ENCODE measurements around the gene DGCR2.
A peak's percentile ranks its signal among the peaks of the same experiment; 100 is the strongest.
"Not testable (repeated sequence)": the region's sequence is repeated elsewhere in the genome, so short reads cannot be mapped to it uniquely, and the experiment has no call there.

The DGCR2 gene

DNA sequence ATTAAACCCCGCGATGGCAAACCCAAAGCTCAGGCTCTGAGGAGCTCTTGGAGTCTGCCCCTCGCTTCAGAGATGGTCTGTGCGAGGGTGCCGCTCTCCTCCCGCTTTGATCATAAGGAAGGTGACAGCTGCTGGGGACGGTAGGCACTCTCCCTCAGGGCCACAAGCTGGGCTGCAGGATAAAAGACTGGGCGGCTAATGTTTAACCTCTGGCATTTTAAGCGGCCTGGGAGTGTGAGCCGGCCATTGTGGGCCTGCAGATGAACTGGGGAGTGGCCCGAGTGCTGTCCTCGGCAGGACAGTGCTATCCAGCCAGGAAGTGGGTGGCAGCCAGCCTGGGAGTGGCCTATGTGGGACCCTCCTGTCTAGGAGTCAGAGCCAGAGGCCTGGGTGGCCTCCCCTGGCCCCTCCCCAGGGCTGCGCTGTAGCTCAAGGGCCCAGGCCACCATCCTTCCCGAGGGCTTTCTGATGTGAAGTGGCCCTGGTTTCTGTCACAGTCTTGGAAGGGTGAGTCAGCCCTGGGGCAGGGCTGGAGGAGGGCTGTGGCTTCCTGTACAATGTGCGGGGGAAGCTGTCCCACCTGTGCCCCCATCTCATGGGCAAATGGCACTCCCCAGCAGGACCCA lies 127.4 kb downstream of the DGCR2 start:
- H3K4me3 ChIP-seq: no peak overlapping the region
- H3K36me3 ChIP-seq (replicated peaks): no peaks in the 10 kb centered on the region
- H3K27me3 ChIP-seq (ENCODE audit: low read depth): no peaks in the 10 kb centered on the region
- H3K9me3 ChIP-seq: no peaks in the 10 kb centered on the region
- in situ Hi-C loops (cut with MboI; ENCODE audit: low sequenced_read_pairs): no loop called here
- DNase-seq (ENCODE audit: low spot score in 2 of 2): peak in 1 of 2 experiments; percentile 44
- H3K4me1 ChIP-seq: no peaks in the 10 kb centered on the region

DNA sequence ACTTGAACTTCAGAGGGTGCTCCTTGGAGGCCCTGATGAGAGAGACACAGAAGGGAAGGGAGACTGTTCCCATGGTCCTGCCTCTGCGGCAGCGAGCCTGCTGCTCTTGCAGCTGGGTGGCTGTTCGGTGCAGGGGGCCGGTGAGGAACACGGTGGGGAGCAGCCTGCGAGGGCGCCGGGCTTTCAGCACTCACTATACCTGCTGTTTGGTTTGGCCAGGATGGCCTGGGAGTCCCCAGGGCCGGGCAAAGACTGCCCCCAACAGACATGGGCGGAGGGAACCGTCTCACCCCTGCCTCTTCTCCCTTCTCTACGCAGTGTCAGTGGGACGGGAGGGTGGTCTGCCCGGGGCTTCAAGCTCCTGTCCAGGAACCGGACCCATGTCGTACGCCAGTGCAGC lies 128.2 kb downstream of the DGCR2 start:
- in situ Hi-C loops (cut with MboI; ENCODE audit: low sequenced_read_pairs): no loop called here
- no peak overlapping the region for H3K4me3 ChIP-seq
- DNase-seq (ENCODE audit: low spot score in 2 of 2): no peak
- H3K27me3 ChIP-seq (ENCODE audit: low read depth): no peaks in the 10 kb centered on the region
- no peaks in the 10 kb centered on the region for H3K36me3 ChIP-seq (replicated peaks)
- no peaks in the 10 kb centered on the region for H3K9me3 ChIP-seq
- no peaks in the 10 kb centered on the region for H3K4me1 ChIP-seq

DNA sequence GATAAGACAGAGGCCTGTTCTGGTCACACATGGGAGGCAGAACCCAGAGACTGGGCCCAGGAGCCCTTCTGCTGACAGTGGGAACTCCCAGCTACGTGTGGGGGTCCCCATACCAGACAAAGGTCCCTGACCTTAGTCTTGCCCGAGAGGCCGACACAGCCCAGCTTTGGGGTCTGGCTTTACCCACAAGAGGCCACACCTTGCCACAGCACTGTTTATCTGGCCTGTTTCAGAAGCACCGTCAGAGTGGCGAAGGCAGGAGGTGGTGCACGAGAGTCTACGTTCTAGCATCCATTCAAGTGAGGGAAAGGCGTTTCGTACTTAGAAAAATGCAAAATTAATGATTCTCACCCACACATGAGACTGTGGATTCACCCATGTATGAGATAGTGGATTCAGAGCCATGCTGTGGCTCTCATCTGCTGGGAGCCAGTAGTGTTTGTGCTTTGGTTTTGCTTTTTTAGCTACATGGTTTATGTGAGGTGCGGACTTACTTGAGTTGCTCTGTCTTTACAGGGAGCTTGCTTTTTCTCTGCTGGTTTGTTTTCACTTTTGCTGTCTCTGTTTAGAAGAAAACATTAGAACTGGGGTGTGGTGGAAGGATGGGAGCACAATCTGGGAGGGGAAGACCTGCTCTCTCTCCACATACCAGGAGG lies 129.5 kb downstream of the DGCR2 start:
- no peaks in the 10 kb centered on the region for H3K36me3 ChIP-seq (replicated peaks)
- H3K4me1 ChIP-seq: no peaks in the 10 kb centered on the region
- no peak overlapping the region for H3K4me3 ChIP-seq
- H3K27me3 ChIP-seq (ENCODE audit: low read depth): no peaks in the 10 kb centered on the region
- no peak for DNase-seq (ENCODE audit: low spot score in 2 of 2)
- in situ Hi-C loops (cut with MboI; ENCODE audit: low sequenced_read_pairs): no loop called here
- H3K9me3 ChIP-seq: no peaks in the 10 kb centered on the region

DNA sequence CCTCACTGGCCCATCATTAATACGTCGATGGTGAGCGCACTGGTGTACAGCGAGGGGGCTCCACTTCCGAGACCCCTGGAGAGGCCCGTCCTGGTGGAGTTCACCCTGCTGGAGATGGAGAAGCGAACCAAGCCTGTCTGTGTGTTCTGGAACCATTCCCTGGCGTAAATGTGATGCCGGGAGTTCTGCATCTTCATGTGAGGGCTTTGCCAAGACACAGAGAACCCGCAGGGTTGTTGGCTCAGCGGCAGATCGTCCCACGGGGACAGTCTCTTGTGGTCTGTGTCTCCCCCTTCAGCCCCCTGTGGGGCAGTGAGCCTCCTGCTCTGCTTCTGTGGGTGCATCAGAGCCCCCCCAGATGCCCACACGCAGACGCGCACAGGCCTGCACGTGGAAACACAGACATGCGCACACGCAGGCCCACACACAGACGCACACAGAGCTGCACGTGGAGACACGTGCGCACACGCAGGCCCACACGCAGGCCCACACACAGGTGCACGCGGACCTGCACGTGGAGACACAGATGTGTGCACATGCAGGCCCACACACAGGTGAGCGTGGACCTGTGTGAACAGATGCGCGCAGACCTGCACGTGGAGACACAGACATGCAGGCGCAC lies 130.3 kb downstream of the DGCR2 start:
- no peaks in the 10 kb centered on the region for H3K9me3 ChIP-seq
- no peaks in the 10 kb centered on the region for H3K36me3 ChIP-seq (replicated peaks)
- H3K27me3 ChIP-seq (ENCODE audit: low read depth): no peaks in the 10 kb centered on the region
- no peaks in the 10 kb centered on the region for H3K4me1 ChIP-seq
- H3K4me3 ChIP-seq: no peak overlapping the region
- in situ Hi-C loops (cut with MboI; ENCODE audit: low sequenced_read_pairs): no loop called here
- no peak for DNase-seq (ENCODE audit: low spot score in 2 of 2)

DNA sequence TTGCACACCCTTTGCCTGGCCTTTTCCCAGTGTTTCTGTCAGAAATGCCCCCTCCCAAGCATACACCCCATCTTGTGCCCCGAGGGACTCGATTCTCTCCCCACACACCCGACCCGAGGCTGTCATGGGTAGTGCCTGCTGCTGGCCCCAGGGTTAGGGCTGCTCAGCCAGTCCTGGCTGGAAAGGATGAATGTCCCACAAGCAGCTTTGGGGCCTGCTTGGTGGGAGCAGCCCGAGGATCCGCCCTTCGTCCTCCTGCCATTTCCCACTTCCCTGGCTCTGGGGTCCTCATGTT lies 131.1 kb downstream of the DGCR2 start:
- no peak overlapping the region for H3K4me3 ChIP-seq
- no peaks in the 10 kb centered on the region for H3K4me1 ChIP-seq
- H3K36me3 ChIP-seq (replicated peaks): no peaks in the 10 kb centered on the region
- no peak for DNase-seq (ENCODE audit: low spot score in 2 of 2)
- in situ Hi-C loops (cut with MboI; ENCODE audit: low sequenced_read_pairs): no loop called here
- no peaks in the 10 kb centered on the region for H3K27me3 ChIP-seq (ENCODE audit: low read depth)
- H3K9me3 ChIP-seq: no peaks in the 10 kb centered on the region

DNA sequence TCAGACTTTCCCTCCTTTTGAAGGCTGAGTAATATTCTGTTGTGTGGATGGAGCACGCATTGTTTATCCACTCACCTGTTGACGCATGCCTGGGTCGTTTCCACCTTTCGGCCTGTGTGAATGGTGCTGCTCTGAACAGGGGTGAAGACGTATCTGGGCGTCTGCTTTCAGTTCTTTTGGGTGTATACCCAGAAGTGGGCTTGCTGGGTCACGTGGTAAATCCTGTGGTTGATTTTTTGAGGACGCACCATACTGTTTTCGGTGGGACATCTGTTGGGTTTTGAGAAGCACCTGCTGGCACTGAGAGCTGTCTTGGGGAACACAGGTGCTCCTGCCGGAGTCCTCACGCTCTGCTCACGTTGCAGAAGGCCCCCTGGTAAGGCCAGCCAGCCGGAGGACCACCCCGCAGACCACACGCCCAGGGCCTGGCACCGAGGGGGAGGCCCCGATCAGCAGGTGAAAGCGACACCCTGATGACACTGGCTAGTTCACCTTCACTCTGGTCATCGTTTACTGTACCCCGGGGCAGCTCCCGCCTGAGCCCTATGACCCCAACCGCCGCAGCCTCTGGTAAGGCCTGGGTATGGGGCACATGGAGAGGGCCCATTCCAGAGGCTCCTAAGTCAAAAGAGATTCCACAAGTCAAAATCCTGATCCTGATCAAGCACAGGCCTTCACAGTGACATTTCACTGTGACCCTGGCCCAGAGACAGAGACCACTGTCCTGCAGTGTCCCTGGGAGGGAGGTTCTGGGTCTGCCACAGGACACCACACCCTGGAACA lies 131.7 kb downstream of the DGCR2 start:
- no peaks in the 10 kb centered on the region for H3K27me3 ChIP-seq (ENCODE audit: low read depth)
- in situ Hi-C loops (cut with MboI; ENCODE audit: low sequenced_read_pairs): no loop called here
- no peaks in the 10 kb centered on the region for H3K36me3 ChIP-seq (replicated peaks)
- DNase-seq (ENCODE audit: low spot score in 2 of 2): no peak
- H3K4me1 ChIP-seq: no peaks in the 10 kb centered on the region
- H3K4me3 ChIP-seq: no peak overlapping the region
- H3K9me3 ChIP-seq: no peaks in the 10 kb centered on the region

DNA sequence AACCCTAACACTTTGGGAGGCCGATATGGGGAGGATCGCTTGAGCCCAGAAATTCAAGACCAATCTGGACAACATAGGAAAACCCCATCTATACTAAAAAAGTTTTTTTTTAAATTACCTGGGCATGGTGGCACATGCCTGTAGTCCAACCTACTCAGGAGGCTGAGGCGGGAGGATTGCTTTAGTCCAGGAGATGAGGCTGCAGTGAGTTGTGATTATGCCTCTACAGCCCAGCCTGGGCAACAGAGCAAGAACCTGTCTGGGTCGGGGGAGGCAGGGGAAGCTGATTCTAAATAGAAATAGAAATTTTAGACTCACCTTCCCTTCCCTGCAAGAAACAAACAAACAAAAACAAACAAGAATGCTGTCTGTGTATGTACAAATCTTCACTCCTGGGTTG lies 133.3 kb downstream of the DGCR2 start:
- in situ Hi-C loops (cut with MboI; ENCODE audit: low sequenced_read_pairs): no loop called here
- Histone ChIP-seq H3K36me3 (replicated peaks) (no peaks in the 10 kb centered on the region), H3K27me3 (ENCODE audit: low read depth) (no peaks in the 10 kb centered on the region), H3K4me3 (no peak overlapping the region), H3K4me1 (no peaks in the 10 kb centered on the region), H3K9me3 (no peaks in the 10 kb centered on the region)
- no peak for DNase-seq (ENCODE audit: low spot score in 2 of 2)

DNA sequence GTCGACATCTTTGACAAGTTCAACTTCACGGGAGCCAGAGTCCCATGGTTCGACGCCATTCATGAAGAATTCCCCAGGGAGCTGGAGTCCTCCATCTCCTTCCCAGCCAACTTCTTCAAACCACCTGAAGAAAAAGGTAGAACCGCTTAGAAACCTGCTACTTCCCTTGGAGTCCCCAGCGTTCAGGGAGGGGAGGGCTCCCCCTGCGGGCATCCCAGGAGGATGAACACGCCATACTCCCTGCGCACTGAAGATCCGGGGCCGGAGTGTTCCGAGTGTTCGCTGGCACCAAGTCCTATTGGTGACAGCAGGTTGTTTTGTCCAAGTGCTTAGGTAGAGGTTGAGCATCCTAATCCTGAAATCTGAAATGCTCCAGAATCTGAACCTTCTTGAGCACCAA lies 134.4 kb downstream of the DGCR2 start:
- H3K9me3 ChIP-seq: no peaks in the 10 kb centered on the region

DNA sequence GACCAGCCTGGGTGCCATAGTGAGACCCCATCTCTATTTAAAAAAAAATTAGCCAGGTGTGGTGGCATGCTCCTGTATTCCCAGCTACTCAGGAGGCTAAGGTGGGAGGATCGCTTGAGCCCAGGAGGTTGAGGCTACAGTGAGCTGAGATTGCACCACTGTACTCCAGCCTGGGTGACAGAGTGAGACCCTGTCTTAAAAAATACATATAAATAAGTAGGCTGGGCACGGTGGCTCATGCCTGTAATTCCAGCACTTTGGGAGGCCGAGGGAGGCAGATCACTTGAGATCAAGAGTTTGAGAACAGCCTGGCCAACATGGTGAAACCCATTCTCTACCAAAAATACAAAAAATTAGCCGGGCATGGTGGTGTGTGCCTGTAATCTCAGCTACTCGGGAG lies 135.1 kb downstream of the DGCR2 start:
- in situ Hi-C loops (cut with MboI; ENCODE audit: low sequenced_read_pairs); H3K36me3 ChIP-seq (replicated peaks); H3K4me3 ChIP-seq; H3K27me3 ChIP-seq (ENCODE audit: low read depth); H3K9me3 ChIP-seq; H3K4me1 ChIP-seq; DNase-seq (ENCODE audit: low spot score in 2 of 2): not testable (repeated sequence)

More for the DNA sequence above, 134.4 kb downstream of the DGCR2 start:
- Histone ChIP-seq H3K4me3 (no peak overlapping the region), H3K4me1 (no peaks in the 10 kb centered on the region), H3K36me3 (replicated peaks) (no peaks in the 10 kb centered on the region), H3K27me3 (ENCODE audit: low read depth) (no peaks in the 10 kb centered on the region)
- in situ Hi-C loops (cut with MboI; ENCODE audit: low sequenced_read_pairs): no loop called here
- peak; percentile 11 to 68 for DNase-seq (ENCODE audit: low spot score in 2 of 2)
